ENCODE measurements around the gene FHIT.

The FHIT gene

DNA sequence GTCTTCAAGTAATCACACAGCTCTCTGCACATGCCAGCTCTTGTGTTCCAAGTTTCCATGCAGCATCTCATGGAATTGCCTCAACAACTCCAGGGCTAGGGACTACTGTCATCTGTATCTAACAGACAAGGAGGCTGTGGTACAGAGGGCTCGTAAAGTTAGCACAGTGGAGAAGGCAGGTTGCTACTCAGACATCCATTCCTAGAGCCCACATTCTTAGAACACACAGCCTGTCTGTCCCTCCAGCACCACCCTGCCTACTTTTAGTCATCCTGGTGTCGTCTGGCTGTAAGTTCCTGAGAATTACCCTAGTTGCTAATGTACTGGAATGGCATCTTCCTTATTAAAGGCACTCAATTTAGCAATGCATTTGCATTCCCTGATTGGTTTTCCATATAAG, 862.5 kb downstream of the FHIT start:
- H3K9me3 ChIP-seq (ENCODE audit: control insufficient read depth, insufficient read depth, low read length), result no peaks in the 10 kb centered on the region; the same call in 1 of the 2 replicates
- no peak overlapping the region for H3K4me2 ChIP-seq (ENCODE audit: low read length)
- H3K36me3 ChIP-seq (ENCODE audit: control insufficient read depth, low read length), result no peaks in the 10 kb centered on the region
- no peaks in the 10 kb centered on the region for H3F3A ChIP-seq (ENCODE audit: control insufficient read depth, insufficient read depth)
- H3K9me2 ChIP-seq (replicated peaks; ENCODE audit: control insufficient read depth, low read length), result no peaks in the 10 kb centered on the region
- no peaks in the 10 kb centered on the region for H3K79me2 ChIP-seq (ENCODE audit: control insufficient read depth, low read length)
- H3K27ac ChIP-seq (ENCODE audit: low read depth, low read length), result no peak overlapping the region
- TF ChIP-seq EZH2phosphoT487 (IDR thresholded peaks at IDR 0.05; ENCODE audit: borderline replicate concordance, low read length), result no peak
- TF ChIP-seq, protein P1, sequence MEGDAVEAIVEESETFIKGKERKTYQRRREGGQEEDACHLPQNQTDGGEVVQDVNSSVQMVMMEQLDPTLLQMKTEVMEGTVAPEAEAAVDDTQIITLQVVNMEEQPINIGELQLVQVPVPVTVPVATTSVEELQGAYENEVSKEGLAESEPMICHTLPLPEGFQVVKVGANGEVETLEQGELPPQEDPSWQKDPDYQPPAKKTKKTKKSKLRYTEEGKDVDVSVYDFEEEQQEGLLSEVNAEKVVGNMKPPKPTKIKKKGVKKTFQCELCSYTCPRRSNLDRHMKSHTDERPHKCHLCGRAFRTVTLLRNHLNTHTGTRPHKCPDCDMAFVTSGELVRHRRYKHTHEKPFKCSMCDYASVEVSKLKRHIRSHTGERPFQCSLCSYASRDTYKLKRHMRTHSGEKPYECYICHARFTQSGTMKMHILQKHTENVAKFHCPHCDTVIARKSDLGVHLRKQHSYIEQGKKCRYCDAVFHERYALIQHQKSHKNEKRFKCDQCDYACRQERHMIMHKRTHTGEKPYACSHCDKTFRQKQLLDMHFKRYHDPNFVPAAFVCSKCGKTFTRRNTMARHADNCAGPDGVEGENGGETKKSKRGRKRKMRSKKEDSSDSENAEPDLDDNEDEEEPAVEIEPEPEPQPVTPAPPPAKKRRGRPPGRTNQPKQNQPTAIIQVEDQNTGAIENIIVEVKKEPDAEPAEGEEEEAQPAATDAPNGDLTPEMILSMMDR (IDR thresholded peaks at IDR 0.05; ENCODE audit: low read depth, low read length, poor library complexity, severe bottlenecking), result no peak
- H3K4me3 ChIP-seq (ENCODE audit: low read length), result no peak overlapping the region
- H3K4me1 ChIP-seq (ENCODE audit: control insufficient read depth, low read length), result no peaks in the 10 kb centered on the region
- H4K20me1 ChIP-seq (ENCODE audit: control insufficient read depth, insufficient read depth, low read depth, low read length), result no peaks in the 10 kb centered on the region
- no peaks in the 10 kb centered on the region for H3K27me3 ChIP-seq (ENCODE audit: control insufficient read depth, low read length)

DNA sequence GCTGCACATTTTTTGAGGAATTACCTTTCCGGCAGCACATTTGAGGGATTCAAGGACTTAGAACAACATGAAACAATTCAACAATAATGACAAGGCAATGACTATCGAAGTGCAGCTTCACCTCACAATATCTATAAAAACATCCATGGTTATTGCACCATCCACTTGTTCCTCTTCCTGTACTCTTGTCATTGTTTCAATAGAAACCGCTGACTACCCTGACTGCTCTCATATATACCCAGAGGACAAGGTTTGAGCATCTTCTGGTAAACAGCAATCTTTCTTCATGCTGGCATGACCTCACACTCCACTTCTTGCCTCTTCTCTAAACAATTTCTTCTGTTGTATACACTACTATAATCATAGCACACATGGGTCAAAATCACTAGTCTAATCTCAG, 864.9 kb downstream of the FHIT start:
- Histone ChIP-seq H3K27me3 (ENCODE audit: control insufficient read depth, low read length) (no peaks in the 10 kb centered on the region), H3K4me2 (ENCODE audit: low read length) (no peak overlapping the region), H3K79me2 (ENCODE audit: control insufficient read depth, low read length) (no peaks in the 10 kb centered on the region), H3K9me2 (replicated peaks; ENCODE audit: control insufficient read depth, low read length) (no peaks in the 10 kb centered on the region), H3K36me3 (ENCODE audit: control insufficient read depth, low read length) (no peaks in the 10 kb centered on the region), H3K27ac (ENCODE audit: low read depth, low read length) (no peak overlapping the region), H3F3A (ENCODE audit: control insufficient read depth, insufficient read depth) (no peaks in the 10 kb centered on the region), H3K9me3 (ENCODE audit: control insufficient read depth, insufficient read depth, low read length) (no peaks in the 10 kb centered on the region; the same call in 1 of the 2 replicates), H3K4me3 (ENCODE audit: low read length) (no peak overlapping the region), H3K4me1 (ENCODE audit: control insufficient read depth, low read length) (no peaks in the 10 kb centered on the region), H4K20me1 (ENCODE audit: control insufficient read depth, insufficient read depth, low read depth, low read length) (no peaks in the 10 kb centered on the region)
- TF ChIP-seq, protein P1 (IDR thresholded peaks at IDR 0.05; ENCODE audit: low read depth, low read length, poor library complexity, severe bottlenecking), result no peak
- TF ChIP-seq EZH2phosphoT487 (IDR thresholded peaks at IDR 0.05; ENCODE audit: borderline replicate concordance, low read length), result no peak

DNA sequence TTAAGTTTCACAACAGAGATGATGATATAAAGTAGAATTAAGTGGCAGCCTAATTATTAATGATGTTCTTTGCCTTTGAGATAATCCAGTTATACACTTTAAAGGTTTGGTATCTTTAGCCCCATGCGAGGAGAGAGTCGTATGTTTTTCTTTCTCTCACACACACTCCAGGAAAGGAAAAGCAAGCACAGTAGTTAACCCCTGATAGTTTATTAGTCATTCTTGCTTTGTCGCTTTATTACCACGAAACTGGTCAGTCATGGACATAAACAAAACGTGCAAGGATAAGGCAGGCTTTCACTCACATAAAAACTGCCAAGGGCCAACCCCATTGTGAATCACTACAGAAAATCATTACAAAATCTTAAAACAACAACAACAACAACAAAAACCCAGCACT, 866.9 kb downstream of the FHIT start:
- Histone ChIP-seq H3K4me2 (ENCODE audit: low read length) (no peak overlapping the region), H3K9me2 (replicated peaks; ENCODE audit: control insufficient read depth, low read length) (no peaks in the 10 kb centered on the region), H3K4me1 (ENCODE audit: control insufficient read depth, low read length) (no peaks in the 10 kb centered on the region), H3K36me3 (ENCODE audit: control insufficient read depth, low read length) (no peaks in the 10 kb centered on the region), H3K27ac (ENCODE audit: low read depth, low read length) (no peak overlapping the region), H3K79me2 (ENCODE audit: control insufficient read depth, low read length) (no peaks in the 10 kb centered on the region), H3F3A (ENCODE audit: control insufficient read depth, insufficient read depth) (no peaks in the 10 kb centered on the region), H3K27me3 (ENCODE audit: control insufficient read depth, low read length) (no peaks in the 10 kb centered on the region), H3K9me3 (ENCODE audit: control insufficient read depth, insufficient read depth, low read length) (no peaks in the 10 kb centered on the region; the same call in 1 of the 2 replicates), H3K4me3 (ENCODE audit: low read length) (no peak overlapping the region), H4K20me1 (ENCODE audit: control insufficient read depth, insufficient read depth, low read depth, low read length) (no peaks in the 10 kb centered on the region)
- TF ChIP-seq EZH2phosphoT487 (IDR thresholded peaks at IDR 0.05; ENCODE audit: borderline replicate concordance, low read length), result no peak
- TF ChIP-seq, protein P1 (IDR thresholded peaks at IDR 0.05; ENCODE audit: low read depth, low read length, poor library complexity, severe bottlenecking), result no peak
